ENCODE data around the gene GPR107.
A peak's percentile ranks its signal among the peaks of the same experiment; 100 is the strongest.

GPR107 gene

DNA sequence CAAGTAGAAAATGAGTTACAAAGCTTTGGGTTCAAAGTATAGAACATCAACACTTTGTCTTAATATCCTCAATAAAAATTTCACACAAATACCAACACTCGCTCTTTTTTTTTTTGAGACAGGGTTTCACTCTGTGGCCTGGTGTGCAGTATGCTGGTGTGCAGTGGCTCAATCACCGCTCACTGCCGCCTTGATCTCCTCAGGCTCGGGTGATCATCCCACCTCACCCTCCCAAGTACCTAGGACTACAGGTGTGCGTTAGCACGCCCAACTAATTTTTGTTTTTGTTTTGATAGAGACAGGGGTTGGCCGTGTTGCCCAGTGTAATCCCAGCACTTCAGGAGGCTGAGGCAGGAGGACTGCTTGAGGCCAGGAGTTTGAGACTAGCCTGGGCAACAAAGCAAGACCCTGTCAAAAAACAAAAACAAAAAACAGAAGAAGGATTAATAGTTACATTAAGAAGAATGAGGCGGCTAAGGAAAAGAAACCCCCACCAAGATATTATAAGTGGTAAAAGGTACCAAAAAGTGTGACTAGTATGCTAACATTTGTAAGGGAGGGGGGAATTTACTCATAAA is 31.1 kb upstream of the GPR107 start:
- peaks cover 96% of the 10 kb centered on the region for H3K4me1 Mint-ChIP-seq
- H3K27ac Mint-ChIP-seq = peak overlapping the region; percentile 100
- peaks cover 31% of the 10 kb centered on the region for H3K36me3 Mint-ChIP-seq
- H3K4me3 Mint-ChIP-seq = peak overlapping the region; percentile 80
- H3K27me3 Mint-ChIP-seq = no peaks in the 10 kb centered on the region
- peak; percentile 71 for ATAC-seq
- no peaks in the 10 kb centered on the region for H3K9me3 Mint-ChIP-seq

DNA sequence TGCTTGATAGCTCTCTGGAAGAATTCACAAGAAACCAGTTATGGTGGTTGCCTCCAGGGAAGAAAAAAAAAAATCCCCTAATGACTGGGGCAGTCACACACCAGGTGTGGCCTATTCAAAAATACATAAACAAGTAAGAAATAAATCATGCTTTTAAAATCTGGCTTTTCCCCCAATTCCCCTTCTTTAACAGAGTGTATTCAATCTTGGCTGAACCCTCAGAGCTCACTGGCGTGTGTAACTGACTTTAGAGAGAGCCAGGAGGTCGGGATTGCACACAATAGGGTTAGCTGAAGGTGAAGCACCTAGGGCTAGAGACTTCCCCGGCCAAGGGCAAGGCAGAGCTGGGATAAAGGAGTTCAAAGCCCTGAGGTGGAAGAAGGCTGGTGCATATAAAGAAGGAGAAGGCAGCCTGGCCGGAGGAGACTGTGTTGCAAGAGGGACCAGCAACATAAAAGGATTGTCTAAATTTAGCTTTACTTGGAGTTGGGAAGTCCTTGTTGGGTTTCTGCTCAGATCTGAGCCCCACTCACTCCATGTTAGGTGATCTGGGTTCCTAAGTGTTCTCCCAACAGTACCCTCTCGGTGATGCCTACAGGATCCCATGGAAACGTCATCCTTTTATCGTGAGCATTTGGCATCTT is 30.4 kb upstream of the GPR107 start:
- peak; percentile 88 for ATAC-seq
- Mint-ChIP-seq H3K4me1 (peaks cover 96% of the 10 kb centered on the region), H3K27ac (peak overlapping the region; percentile 100), H3K9me3 (no peaks in the 10 kb centered on the region), H3K4me3 (peak overlapping the region; percentile 80), H3K27me3 (no peaks in the 10 kb centered on the region), H3K36me3 (peaks cover 36% of the 10 kb centered on the region)

- no peak for ATAC-seq
- Mint-ChIP-seq H3K9me3 (no peaks in the 10 kb centered on the region), H3K36me3 (peaks cover 39% of the 10 kb centered on the region), H3K27me3 (no peaks in the 10 kb centered on the region), H3K27ac (peak overlapping the region; percentile 100), H3K4me1 (peaks cover 96% of the 10 kb centered on the region), H3K4me3 (peak overlapping the region; percentile 80)
Observed at GRCh38 chr9:130023994-130024596, 29.6 kb upstream of the GPR107 start.

- H3K27ac Mint-ChIP-seq = peak overlapping the region; percentile 100
- H3K9me3 Mint-ChIP-seq = no peaks in the 10 kb centered on the region
Observed at GRCh38 chr9:130024597-130024994, 29.1 kb upstream of the GPR107 start.

GRCh38 chr9:130026583-130027340 is 26.9 kb upstream of the GPR107 start:
- H3K9me3 Mint-ChIP-seq = no peaks in the 10 kb centered on the region
- peak overlapping the region; percentile 72 for H3K4me3 Mint-ChIP-seq
- peaks cover 48% of the 10 kb centered on the region for H3K36me3 Mint-ChIP-seq
- ATAC-seq = no peak
- peaks cover 99% of the 10 kb centered on the region for H3K4me1 Mint-ChIP-seq
- H3K27me3 Mint-ChIP-seq = no peaks in the 10 kb centered on the region
- peak overlapping the region; percentile 100 for H3K27ac Mint-ChIP-seq

More at GRCh38 chr9:130024597-130024994, 29.1 kb upstream of the GPR107 start:
- Mint-ChIP-seq H3K36me3 (peaks cover 40% of the 10 kb centered on the region), H3K4me1 (peaks cover 97% of the 10 kb centered on the region), H3K27me3 (no peaks in the 10 kb centered on the region), H3K4me3 (peak overlapping the region; percentile 80)
- ATAC-seq = no peak

DNA sequence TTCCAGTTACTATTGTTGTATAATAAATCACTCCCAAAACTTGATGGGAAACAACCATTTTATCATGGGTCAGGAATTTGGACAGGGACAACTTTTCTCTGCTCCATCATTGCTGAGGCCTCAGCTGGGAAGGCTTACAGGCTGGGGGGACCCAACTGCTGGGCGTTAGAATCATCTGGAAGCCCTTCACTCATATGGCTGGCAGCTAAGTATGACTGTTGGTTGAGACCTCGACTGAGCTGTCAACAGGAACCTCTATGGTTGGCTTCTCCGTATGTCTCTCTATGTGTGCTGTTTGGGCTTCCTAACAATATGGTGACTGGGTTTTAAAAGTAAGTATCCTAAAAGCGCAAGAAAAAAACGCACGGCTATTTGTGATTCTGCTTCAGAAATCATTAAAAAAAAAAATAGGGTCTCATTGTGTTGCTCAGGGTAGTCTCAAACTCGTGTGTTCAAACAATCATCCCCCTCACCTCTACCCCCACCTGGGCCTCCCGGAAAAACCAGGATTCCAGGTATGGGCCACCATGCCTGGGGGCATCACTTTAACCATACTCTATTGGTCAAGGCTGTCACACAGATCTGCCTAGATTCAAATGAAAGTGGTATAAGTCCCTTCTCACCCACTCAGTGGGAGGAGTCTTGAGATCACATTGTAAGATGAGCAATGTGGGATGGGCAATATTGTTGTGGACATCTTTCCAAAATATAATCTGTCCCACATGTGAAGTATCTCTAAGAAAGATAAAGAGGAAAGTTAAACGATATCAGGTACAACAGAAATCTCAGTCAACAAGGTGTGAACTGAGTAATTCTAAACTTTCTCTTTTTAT is 26.0 kb upstream of the GPR107 start:
- Mint-ChIP-seq H3K27me3 (no peaks in the 10 kb centered on the region), H3K4me3 (peak overlapping the region; percentile 64), H3K36me3 (peaks cover 43% of the 10 kb centered on the region), H3K9me3 (no peaks in the 10 kb centered on the region), H3K4me1 (peaks cover 99% of the 10 kb centered on the region), H3K27ac (peak overlapping the region; percentile 100)
- ATAC-seq = no peak

GRCh38 chr9:130028493-130029222 is 25.0 kb upstream of the GPR107 start:
- no peaks in the 10 kb centered on the region for H3K27me3 Mint-ChIP-seq
- H3K4me3 Mint-ChIP-seq = peak overlapping the region; percentile 72
- peaks cover 98% of the 10 kb centered on the region for H3K4me1 Mint-ChIP-seq
- ATAC-seq = no peak
- peak overlapping the region; percentile 100 for H3K27ac Mint-ChIP-seq
- peaks cover 43% of the 10 kb centered on the region for H3K36me3 Mint-ChIP-seq
- no peaks in the 10 kb centered on the region for H3K9me3 Mint-ChIP-seq

DNA sequence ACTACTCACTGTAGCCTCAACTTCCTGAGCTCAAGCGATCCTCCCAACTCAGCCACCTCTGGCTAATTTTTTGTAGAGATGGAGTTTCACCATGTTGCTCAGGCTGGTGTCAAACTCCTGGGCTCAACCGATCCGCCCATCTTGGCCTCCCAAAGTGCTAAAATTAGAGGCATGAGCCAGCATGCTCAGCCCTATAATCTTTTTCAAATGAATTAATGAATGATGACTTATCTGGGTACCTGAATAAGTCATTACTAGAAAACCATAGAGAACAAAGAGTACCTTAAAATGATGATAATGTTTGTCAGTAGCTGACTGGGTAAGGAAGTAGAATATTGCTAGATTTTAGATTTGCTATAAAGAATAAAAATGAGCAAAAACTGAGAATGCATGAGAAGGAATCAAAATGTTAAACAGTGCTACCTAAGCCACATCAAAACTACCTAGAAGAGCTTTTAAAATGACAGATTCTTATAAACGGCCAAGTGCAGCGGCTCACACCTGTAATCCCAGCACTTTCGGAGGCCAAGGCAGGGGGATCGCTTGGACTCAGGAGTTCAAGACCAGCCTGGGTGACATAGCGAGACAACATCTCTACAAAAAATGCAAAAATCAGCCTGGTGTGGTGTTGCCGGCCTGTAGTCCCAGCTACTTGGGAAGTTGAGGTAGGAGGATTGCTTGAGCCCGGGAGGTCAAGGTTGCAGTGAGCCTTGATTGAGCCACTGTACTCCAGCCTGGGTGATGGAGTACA is 24.3 kb upstream of the GPR107 start:
- no peaks in the 10 kb centered on the region for H3K27me3 Mint-ChIP-seq
- peak; percentile 53 for ATAC-seq
- peaks cover 42% of the 10 kb centered on the region for H3K36me3 Mint-ChIP-seq
- peak overlapping the region; percentile 72 for H3K4me3 Mint-ChIP-seq
- peak overlapping the region; percentile 100 for H3K27ac Mint-ChIP-seq
- H3K4me1 Mint-ChIP-seq = peaks cover 92% of the 10 kb centered on the region
- no peaks in the 10 kb centered on the region for H3K9me3 Mint-ChIP-seq

GRCh38 chr9:130030651-130031127 is 23.0 kb upstream of the GPR107 start:
- peak; percentile 2 for ATAC-seq
- H3K36me3 Mint-ChIP-seq = peaks cover 45% of the 10 kb centered on the region
- H3K27ac Mint-ChIP-seq = peak overlapping the region; percentile 100
- no peaks in the 10 kb centered on the region for H3K27me3 Mint-ChIP-seq
- no peaks in the 10 kb centered on the region for H3K9me3 Mint-ChIP-seq
- H3K4me1 Mint-ChIP-seq = peaks cover 92% of the 10 kb centered on the region
- H3K4me3 Mint-ChIP-seq = peak overlapping the region; percentile 75

DNA sequence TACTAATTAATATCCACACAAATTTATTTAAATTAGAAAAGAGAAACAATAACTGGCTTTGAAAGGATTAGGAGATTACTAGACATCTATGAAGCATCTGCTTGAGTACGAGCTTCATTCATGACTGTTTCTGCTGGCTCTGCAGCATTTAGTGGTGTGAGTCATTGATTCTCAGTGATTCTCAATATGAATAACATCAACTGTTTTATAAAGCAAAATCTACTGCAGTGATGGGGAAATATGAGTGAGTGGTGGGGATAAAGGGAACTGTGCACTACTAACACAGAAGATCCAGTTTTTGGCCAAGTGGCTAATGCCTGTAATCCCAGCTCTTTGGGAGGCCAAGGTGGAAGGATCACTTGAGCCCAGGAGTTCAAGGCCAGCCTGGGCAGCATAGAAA is 19.1 kb upstream of the GPR107 start:
- Mint-ChIP-seq H3K36me3 (peaks cover 33% of the 10 kb centered on the region), H3K4me1 (peaks cover 87% of the 10 kb centered on the region), H3K27ac (peak overlapping the region; percentile 100), H3K9me3 (no peaks in the 10 kb centered on the region), H3K27me3 (no peaks in the 10 kb centered on the region), H3K4me3 (peak overlapping the region; percentile 67)
- peak; percentile 45 for ATAC-seq

DNA sequence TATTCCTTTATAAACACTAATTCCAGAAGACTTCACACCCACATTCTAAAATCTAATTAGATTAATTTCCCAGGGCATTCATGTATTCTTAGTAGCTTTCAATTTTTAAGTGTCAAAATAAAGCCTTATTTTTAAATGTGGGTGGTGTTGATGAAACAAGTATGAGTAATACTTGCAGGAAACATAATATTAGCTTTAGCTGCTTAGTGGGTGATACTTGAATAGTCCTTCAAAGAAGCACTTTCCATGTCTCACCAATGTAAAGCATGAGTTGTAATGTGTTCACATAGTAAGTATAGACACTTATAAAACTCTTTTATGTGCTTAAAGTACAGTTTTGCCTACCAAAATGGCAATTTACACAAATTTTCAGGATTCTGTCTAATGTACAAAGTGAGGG is 17.6 kb upstream of the GPR107 start:
- H3K4me3 Mint-ChIP-seq = peak overlapping the region; percentile 95
- H3K27me3 Mint-ChIP-seq = no peaks in the 10 kb centered on the region
- peaks cover 80% of the 10 kb centered on the region for H3K4me1 Mint-ChIP-seq
- H3K9me3 Mint-ChIP-seq = no peaks in the 10 kb centered on the region
- peak overlapping the region; percentile 100 for H3K27ac Mint-ChIP-seq
- ATAC-seq = no peak
- peaks cover 44% of the 10 kb centered on the region for H3K36me3 Mint-ChIP-seq

GRCh38 chr9:130039528-130040147 is 14.1 kb upstream of the GPR107 start:
- Mint-ChIP-seq H3K27me3 (no peaks in the 10 kb centered on the region), H3K4me3 (peak overlapping the region; percentile 95), H3K27ac (peak overlapping the region; percentile 100), H3K36me3 (peaks cover 47% of the 10 kb centered on the region), H3K9me3 (no peaks in the 10 kb centered on the region), H3K4me1 (peaks cover 66% of the 10 kb centered on the region)
- peak; percentile 62 for ATAC-seq

DNA sequence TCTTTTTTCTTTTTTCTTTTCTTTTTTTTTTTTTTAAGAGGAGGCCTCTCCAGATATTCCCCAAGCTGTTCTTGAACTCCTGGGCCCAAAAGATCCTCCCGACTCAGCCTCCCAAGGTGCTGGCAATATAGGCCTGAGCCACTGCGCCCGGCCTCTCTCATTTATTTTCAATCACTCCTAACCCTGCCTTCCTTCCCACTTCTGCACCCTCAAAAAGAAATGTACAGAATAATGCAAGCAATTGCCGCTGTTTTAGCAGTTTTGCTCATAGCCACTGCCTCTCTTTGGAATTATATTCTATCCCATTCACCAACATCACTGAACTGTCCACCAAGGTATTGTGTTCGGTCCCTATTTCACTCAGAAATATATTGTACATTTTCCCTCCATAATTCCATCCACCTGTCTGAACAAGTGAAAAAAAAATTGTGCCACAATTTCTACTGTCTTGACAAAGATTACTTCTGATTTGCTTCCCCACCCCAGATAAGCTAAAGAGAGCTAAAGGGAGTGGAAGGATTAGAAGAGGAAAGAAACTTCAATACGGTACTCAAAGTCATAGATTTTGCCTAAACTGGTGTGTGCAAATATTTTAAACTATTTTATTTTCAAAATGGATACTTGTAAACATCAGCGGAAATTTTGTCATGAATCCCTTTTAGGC is 12.6 kb upstream of the GPR107 start:
- no peak for ATAC-seq
- peak overlapping the region; percentile 95 for H3K4me3 Mint-ChIP-seq
- no peaks in the 10 kb centered on the region for H3K27me3 Mint-ChIP-seq
- no peaks in the 10 kb centered on the region for H3K9me3 Mint-ChIP-seq
- peaks cover 64% of the 10 kb centered on the region for H3K4me1 Mint-ChIP-seq
- H3K27ac Mint-ChIP-seq = peak overlapping the region; percentile 100
- H3K36me3 Mint-ChIP-seq = peaks cover 37% of the 10 kb centered on the region

Measured in stimulated activated memory B cell treated with anti-CD40 and anti-IgM and Interleukin-4, amounts not matched to agents 10 μg/mL and 1 μg/mL and 100 μg/mL, for 72 hours (primary cell).